Ishikawa (cell line): ENCODE results near the gene CFAP44.

Experiments used
- RAD21 ChIP-seq: IDR thresholded peaks from 2 replicates; pipeline ENCODE4 v1.6.1; 2012; ENCODE audit warnings: low read depth
- TF ChIP-seq, protein P1 (sequence below): IDR thresholded peaks from 2 replicates; pipeline ENCODE4 v1.6.1; 2012

DNA sequence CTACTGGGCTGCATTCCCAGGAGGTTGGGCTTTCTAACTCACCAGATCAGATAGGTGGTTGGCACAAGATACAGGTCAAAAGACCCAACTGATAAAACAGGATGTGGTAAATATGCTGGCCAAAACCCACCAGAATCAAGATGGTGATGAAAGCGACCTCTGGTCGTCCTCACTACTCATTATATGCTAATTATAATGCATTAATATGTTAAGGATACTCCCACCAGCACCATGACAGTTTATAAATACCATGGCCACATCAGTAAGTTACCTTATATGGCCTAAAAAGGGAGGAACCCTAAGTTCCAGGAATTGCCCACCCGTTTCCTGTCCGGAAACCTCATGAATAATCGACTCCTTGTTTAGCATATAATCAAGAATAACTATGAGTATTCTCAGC lies 31.6 kb downstream of the CFAP44 start:
- no peak for TF ChIP-seq RAD21
- TF ChIP-seq, protein P1, sequence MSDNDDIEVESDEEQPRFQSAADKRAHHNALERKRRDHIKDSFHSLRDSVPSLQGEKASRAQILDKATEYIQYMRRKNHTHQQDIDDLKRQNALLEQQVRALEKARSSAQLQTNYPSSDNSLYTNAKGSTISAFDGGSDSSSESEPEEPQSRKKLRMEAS: no peak
